ENCODE data around the gene PRPF38B. TPM values are rescaled to one million over a fixed set of nuclear protein-coding genes. Genes with fewer than 3 reads are reported as not detected.

The PRPF38B gene
- total RNA-seq, 2 experiments from 2014 or later: 62.5 to 65.3 TPM

GRCh38 chr1:108668777-108669176 lies 23.3 kb upstream of the PRPF38B start:
- Mint-ChIP-seq H3K4me3 (no peak overlapping the region), H3K4me1 (ENCODE audit: low read depth) (peaks cover 19% of the 10 kb centered on the region), H3K9me3 (no peaks in the 10 kb centered on the region), H3K36me3 (ENCODE audit: low read depth) (no peaks in the 10 kb centered on the region), H3K27me3 (no peaks in the 10 kb centered on the region), H3K27ac (no peak overlapping the region)
- TF ChIP-seq CTCF (IDR thresholded peaks at IDR 0.05): no peak
- DNase-seq (no peak), ATAC-seq (no peak)
- ChIA-PET POLR2A (interaction anchor here (0.6 to 1.4 kb wide), 3 partner anchors 13 to 222 kb away, joined by 3 read pairs; no protein-coding TSS in a partner anchor), CTCF (no interaction called here)
- intact Hi-C loops (cut with micrococcal nuclease): no loop called here

GRCh38 chr1:108669679-108670078 lies 22.4 kb upstream of the PRPF38B start:
- Mint-ChIP-seq H3K36me3 (ENCODE audit: low read depth) (no peaks in the 10 kb centered on the region), H3K4me3 (no peak overlapping the region), H3K9me3 (no peaks in the 10 kb centered on the region), H3K4me1 (ENCODE audit: low read depth) (peaks cover 19% of the 10 kb centered on the region), H3K27ac (peak overlapping the region; percentile 29), H3K27me3 (no peaks in the 10 kb centered on the region)
- ATAC-seq: peak; percentile 32
- POLR2A ChIA-PET: interaction anchor here (1.1 to 2.4 kb wide), 4 partner anchors 12 to 33 kb away, joined by 3 to 14 read pairs (median 3); partner anchors contain the start of gene PRPF38B
- DNase-seq: peak; percentile 30
- CTCF ChIA-PET: no interaction called here
- intact Hi-C loops (cut with micrococcal nuclease): no loop called here
- TF ChIP-seq CTCF (IDR thresholded peaks at IDR 0.05): no peak

GRCh38 chr1:108670131-108670773 lies 21.9 kb upstream of the PRPF38B start:
- intact Hi-C loops (cut with micrococcal nuclease): no loop called here
- ATAC-seq: peak; percentile 28

GRCh38 chr1:108671143-108671542 lies 21.0 kb upstream of the PRPF38B start:
- DNase-seq (no peak), ATAC-seq (no peak)
- intact Hi-C loops (cut with micrococcal nuclease): no loop called here
- no peaks in the 10 kb centered on the region for H3K9me3 Mint-ChIP-seq
- H3K36me3 Mint-ChIP-seq (ENCODE audit: low read depth): no peaks in the 10 kb centered on the region
- H3K4me1 Mint-ChIP-seq (ENCODE audit: low read depth): peaks cover 19% of the 10 kb centered on the region
- CTCF ChIA-PET: interaction anchor here (1.6 kb wide), 1 partner anchor 10 kb away, joined by 4 read pairs; no protein-coding TSS in a partner anchor
- H3K27me3 Mint-ChIP-seq: no peaks in the 10 kb centered on the region
- H3K4me3 Mint-ChIP-seq: no peak overlapping the region
- H3K27ac Mint-ChIP-seq: no peak overlapping the region
- TF ChIP-seq CTCF (IDR thresholded peaks at IDR 0.05): no peak
- POLR2A ChIA-PET: interaction anchor here (2.4 kb wide), 1 partner anchor 21 kb away, joined by 14 read pairs; the partner anchor contains the start of gene PRPF38B

More at GRCh38 chr1:108670131-108670773, 21.9 kb upstream of the PRPF38B start:
- no peaks in the 10 kb centered on the region for H3K27me3 Mint-ChIP-seq
- CTCF ChIA-PET: no interaction called here
- H3K9me3 Mint-ChIP-seq: no peaks in the 10 kb centered on the region
- POLR2A ChIA-PET: interaction anchor here (0.7 to 2.4 kb wide), 5 partner anchors 9 to 32 kb away, joined by 3 to 14 read pairs (median 3); partner anchors contain the start of genes HENMT1 and PRPF38B
- no peak for DNase-seq
- peak overlapping the region; percentile 29 for H3K27ac Mint-ChIP-seq
- no peak overlapping the region for H3K4me3 Mint-ChIP-seq
- H3K36me3 Mint-ChIP-seq (ENCODE audit: low read depth): no peaks in the 10 kb centered on the region
- TF ChIP-seq CTCF (IDR thresholded peaks at IDR 0.05): no peak
- peaks cover 19% of the 10 kb centered on the region for H3K4me1 Mint-ChIP-seq (ENCODE audit: low read depth)

- Mint-ChIP-seq H3K36me3 (ENCODE audit: low read depth) (no peaks in the 10 kb centered on the region), H3K4me3 (no peak overlapping the region), H3K9me3 (no peaks in the 10 kb centered on the region), H3K4me1 (ENCODE audit: low read depth) (peaks cover 11% of the 10 kb centered on the region), H3K27ac (no peak overlapping the region), H3K27me3 (no peaks in the 10 kb centered on the region)
- ATAC-seq: no peak
- ChIA-PET CTCF (interaction anchor here (1.8 kb wide), 2 partner anchors 17 to 30 kb away, joined by 4 read pairs; partner anchors contain the start of gene HENMT1), POLR2A (interaction anchor here (3.4 kb wide), 1 partner anchor 13 kb away, joined by 17 read pairs; the partner anchor contains the start of gene PRPF38B)
- intact Hi-C loops (cut with micrococcal nuclease): no loop called here
- no peak for DNase-seq
- TF ChIP-seq CTCF (IDR thresholded peaks at IDR 0.05): no peak
Observed at GRCh38 chr1:108678706-108679105, 13.4 kb upstream of the PRPF38B start.

All from activated CD8-positive, alpha-beta T cell treated with anti-CD3 and anti-CD28 coated beads for 36 hours (primary cell).